HG03064 (cell line): Measurements from ENCODE around the gene SLC4A7.
"Not testable (repeated sequence)": the region's sequence is repeated elsewhere in the genome, so short reads cannot be mapped to it uniquely, and the experiment has no call there.

Experiments
- ATAC-seq: cut with Tn5 transposase; IDR thresholded peaks from one replicate; pipeline ENCODE4 v1.9.1; 2021; ENCODE audit warnings: low read depth; ENCODE audit not compliant: unreplicated experiment

SLC4A7 gene

GRCh38 chr3:27438352-27438751, 45.8 kb downstream of the SLC4A7 start:
- ATAC-seq: not testable (repeated sequence)

GRCh38 chr3:27431116-27431515, 53.1 kb downstream of the SLC4A7 start:
- ATAC-seq: no peak

- ATAC-seq: no peak
Observed at GRCh38 chr3:27429909-27430308, 54.3 kb downstream of the SLC4A7 start.

GRCh38 chr3:27428446-27428845, 55.7 kb downstream of the SLC4A7 start:
- no peak for ATAC-seq

DNA sequence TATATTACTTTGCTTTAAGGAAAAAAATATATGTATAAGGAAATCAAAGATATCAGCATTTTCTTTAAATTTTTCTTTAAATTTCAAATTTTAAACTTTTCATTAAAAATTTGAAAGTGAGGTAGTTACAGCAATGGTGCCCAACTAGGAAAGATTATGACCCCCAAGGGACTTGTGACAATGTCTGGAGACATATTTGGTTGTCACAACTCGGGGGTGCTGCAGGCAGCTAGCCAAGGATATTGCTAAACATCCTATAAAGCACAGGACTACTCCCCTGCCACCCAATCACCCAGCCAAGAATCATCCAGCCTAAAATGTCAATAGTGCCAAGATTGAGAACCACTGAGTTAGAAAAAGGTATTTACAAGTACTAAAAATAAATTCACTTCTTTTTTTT, 57.3 kb downstream of the SLC4A7 start:
- ATAC-seq: no peak

- ATAC-seq: no peak
Observed at GRCh38 chr3:27425896-27426565, 58.2 kb downstream of the SLC4A7 start.

- not testable (repeated sequence) for ATAC-seq
Observed at GRCh38 chr3:27424812-27425521, 59.2 kb downstream of the SLC4A7 start.

- ATAC-seq: no peak
Observed at GRCh38 chr3:27423463-27423862, 60.7 kb downstream of the SLC4A7 start.

DNA sequence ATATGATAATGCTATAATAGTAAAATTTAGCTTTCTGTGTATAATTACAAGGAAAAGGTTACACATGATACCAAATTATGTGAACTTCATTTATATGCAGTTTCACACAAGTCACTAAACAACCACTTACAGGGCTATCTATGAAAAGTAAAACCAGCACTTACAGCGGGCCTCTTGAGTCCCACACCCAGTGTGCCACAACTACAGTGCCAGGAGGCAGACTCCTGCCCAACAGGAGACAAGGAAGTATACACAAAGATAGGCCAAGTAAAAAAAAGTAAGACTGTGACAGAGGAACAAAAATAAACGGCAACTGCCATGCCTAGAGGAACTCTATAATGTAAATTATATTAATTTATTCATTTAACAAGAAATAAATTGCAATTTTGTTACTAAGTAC, 61.6 kb downstream of the SLC4A7 start:
- no peak for ATAC-seq

GRCh38 chr3:27415202-27415601, 69.0 kb downstream of the SLC4A7 start:
- ATAC-seq: no peak

DNA sequence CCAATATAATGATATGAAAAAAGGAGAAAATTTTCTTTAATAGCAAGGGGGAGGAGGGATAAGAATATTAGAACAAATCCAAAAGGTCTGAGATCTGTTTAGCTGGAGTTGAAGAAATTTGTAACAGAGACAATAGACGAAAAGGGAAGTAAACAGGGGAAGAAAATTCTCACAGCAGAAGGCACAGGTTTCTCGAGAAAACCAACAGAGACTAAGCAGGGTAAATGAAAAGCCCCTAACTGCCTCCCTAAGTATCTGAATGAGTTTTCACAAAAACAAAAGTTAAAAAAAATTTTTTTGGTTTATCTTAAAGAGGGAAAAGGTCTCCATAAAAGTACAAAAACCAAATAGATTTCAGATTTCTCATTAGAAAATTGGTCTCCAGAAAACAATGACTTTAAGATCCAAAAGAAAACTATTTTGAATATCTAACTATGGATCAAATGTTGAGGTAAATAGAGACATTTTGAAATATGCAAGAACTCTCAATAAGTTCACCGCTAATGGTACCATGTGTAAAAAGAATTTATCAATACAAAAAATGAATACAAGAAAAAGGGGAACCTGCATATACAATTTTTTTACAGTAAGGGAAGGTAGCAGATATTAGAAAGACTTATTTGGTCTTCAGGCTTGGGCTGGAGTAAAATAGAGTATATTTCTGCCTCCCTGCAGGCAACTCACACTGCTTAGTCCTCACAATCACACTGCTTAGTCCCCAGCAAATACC, 91.1 kb downstream of the SLC4A7 start:
- ATAC-seq: peak; percentile 67

GRCh38 chr3:27392414-27392813, 91.8 kb downstream of the SLC4A7 start:
- ATAC-seq: peak; percentile 15

DNA sequence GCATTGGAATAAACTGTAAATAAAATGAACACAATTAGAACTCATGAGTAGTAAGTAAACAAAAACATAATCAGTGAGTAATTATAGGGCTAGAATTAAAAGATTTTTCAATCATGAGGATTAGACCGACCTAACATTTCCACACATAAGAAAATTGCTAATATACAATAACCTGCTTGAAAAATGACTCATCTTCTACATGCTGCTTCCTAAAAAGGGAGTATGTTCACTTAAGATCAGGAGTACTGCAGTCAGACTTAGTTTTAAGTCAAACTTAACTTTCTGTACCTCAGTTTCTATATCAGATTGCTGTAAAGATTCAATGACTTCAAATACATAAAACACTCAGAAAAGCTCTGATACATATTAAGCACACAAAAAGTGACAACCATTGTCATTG, 92.4 kb downstream of the SLC4A7 start:
- no peak for ATAC-seq

GRCh38 chr3:27387625-27388024, 96.6 kb downstream of the SLC4A7 start:
- no peak for ATAC-seq

GRCh38 chr3:27385504-27385903, 98.7 kb downstream of the SLC4A7 start:
- no peak for ATAC-seq

DNA sequence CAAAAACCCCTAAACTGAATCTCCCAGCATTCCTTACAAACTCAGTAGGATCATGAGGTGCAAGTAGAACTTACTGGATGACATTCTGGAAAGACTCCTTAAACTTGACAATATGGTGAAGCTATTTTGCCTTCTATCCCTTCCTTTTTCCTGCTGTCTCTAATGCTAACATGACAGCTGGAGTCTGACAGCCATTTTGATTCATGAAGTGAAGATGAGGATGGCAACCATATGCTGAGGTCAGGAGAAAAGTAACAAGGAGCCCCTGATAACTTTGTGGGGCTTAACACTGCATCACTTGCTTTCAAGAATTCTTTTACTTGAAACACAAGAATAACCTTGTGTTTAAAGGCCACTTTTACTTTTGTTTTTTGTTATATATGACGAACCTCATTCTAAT, 100.0 kb downstream of the SLC4A7 start:
- no peak for ATAC-seq

- ATAC-seq: no peak
Observed at GRCh38 chr3:27380433-27381357, 103.5 kb downstream of the SLC4A7 start.

DNA sequence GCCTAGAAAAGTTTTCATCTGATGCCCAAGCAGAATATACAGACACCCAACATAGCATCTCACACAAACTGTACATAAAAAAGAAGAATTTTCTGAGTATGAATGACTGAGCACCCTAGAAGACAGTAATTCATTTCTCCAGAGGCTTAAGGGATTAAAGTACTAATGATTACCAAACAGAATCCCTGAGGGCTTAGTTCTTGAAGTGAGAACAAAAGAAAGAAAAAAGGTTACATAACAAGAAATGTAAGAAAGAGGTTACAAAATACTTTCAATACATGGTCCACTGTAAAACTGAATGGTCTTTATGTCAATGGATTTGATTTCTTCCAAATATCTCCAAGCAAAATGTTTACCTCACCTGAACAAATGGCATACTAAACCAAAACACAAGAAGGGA, 105.9 kb downstream of the SLC4A7 start:
- ATAC-seq: no peak

DNA sequence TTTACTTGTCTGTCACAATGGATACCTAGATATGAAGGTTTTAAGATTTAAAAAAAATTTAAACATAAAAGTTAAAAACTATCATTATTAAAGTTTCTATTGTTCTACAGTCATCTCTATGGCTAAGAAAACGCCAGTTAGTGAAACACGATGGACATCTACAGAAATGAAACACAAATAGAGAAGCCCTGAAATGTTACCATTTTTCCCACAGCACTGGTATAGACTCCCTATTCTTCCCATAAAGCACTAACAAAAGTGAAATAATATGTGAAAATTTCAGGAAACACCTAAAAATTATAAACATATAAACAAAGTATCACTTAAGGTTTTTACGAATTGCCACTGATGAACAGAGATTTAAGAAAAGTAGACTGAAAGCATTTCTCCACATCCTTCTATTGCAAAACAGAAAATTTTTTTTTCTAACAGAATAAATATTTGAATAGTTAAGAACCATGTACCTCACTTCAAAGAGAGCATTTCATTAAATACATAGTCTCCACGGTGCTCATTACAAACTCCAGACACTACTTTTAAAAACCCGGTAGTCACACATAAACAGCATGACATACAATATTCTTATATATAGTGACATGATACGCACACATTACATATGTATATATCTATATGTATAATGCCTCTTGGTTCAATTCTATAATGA, 107.9 kb downstream of the SLC4A7 start:
- no peak for ATAC-seq
